MCF 10A (cell line): ENCODE results near the gene KIF23. TPM values are rescaled to one million over a fixed set of nuclear protein-coding genes. Genes with fewer than 3 reads are reported as not detected.
A peak's percentile ranks its signal among the peaks of the same experiment; 100 is the strongest.

Experiments used
- BruUV-seq: library from RNA; stranded (reverse); fragments of 400-500 nt; replicated peaks from 2 replicates; lab custom pipeline; 2021; lab: Mats Ljungman, UMichigan
- CTCF ChIA-PET: fragments of 300-600 bp; sonication (Branson Sonifier 250); formaldehyde crosslinking; extraction: SDS; loops from one replicate; lab custom pipeline; 2021; ENCODE audit warnings: antibody characterized with exemption, inconsistent platforms; lab: Yijun Ruan, JAX
- POLR2A ChIA-PET: fragments of 300-600, 350-650 bp; sonication (Branson Sonifier 250); formaldehyde crosslinking; extraction: SDS; loops from one replicate; lab custom pipeline; 2020; ENCODE audit warnings: antibody characterized with exemption, inconsistent platforms; lab: Yijun Ruan, JAX
- DNase-seq: peaks from one replicate; pipeline ENCODE4 v3.0.0-alpha.2; 2018; ENCODE audit not compliant: unreplicated experiment
- H3K27ac Mint-ChIP-seq: one replicate; pipeline ENCODE4 v1.8.0; 2022; ENCODE audit warnings: mild to moderate bottlenecking, low read depth, mixed read lengths; ENCODE audit not compliant: unreplicated experiment
- H3K27me3 Mint-ChIP-seq: one replicate; pipeline ENCODE4 v1.8.0; 2022; ENCODE audit warnings: mixed read lengths; ENCODE audit not compliant: insufficient read depth, unreplicated experiment
- H3K36me3 Mint-ChIP-seq: one replicate; pipeline ENCODE4 v1.8.0; 2022; ENCODE audit warnings: mild to moderate bottlenecking, moderate library complexity, mixed read lengths; ENCODE audit not compliant: insufficient read depth, unreplicated experiment
- H3K4me1 Mint-ChIP-seq: one replicate; pipeline ENCODE4 v1.8.0; 2022; ENCODE audit warnings: mixed read lengths; ENCODE audit not compliant: insufficient read depth, unreplicated experiment
- H3K4me3 Mint-ChIP-seq: one replicate; pipeline ENCODE4 v1.8.0; 2022; ENCODE audit warnings: mild to moderate bottlenecking, moderate library complexity, mixed read lengths; ENCODE audit not compliant: unreplicated experiment
- H3K9me3 Mint-ChIP-seq: one replicate; pipeline ENCODE4 v1.8.0; 2022; ENCODE audit warnings: mixed read lengths; ENCODE audit not compliant: unreplicated experiment
- intact Hi-C: fragments of 100-400 bp; cut with micrococcal nuclease; formaldehyde crosslinking; loops from 2 replicates; pipeline ENCODE4 v1.14.1; 2022
- total RNA-seq: library from RNA; stranded (reverse); gene quantifications from 2 replicates; pipeline ENCODE4 v1.2.3, GENCODE V29; 2022
- TF ChIP-seq, protein P1 (sequence below): fragments of 200-600 bp; IDR thresholded peaks from one replicate; pipeline ENCODE4 v1.8.0; 2022; ENCODE audit warnings: antibody characterized with exemption, mild to moderate bottlenecking; ENCODE audit not compliant: unreplicated experiment

The KIF23 gene
- total RNA-seq, 1 experiment from 2014 or later: 50.2 TPM

GRCh38 chr15:69415381-69415780 is 1.2 kb downstream of the KIF23 start:
- ChIA-PET CTCF (no interaction called here), POLR2A (interaction anchor here (0.7 to 5.8 kb wide), 14 partner anchors 9 to 1126 kb away, joined by 3 to 132 read pairs (median 4); partner anchors contain the start of genes GLCE, RPLP1 and TLE3)
- TF ChIP-seq, protein P1, sequence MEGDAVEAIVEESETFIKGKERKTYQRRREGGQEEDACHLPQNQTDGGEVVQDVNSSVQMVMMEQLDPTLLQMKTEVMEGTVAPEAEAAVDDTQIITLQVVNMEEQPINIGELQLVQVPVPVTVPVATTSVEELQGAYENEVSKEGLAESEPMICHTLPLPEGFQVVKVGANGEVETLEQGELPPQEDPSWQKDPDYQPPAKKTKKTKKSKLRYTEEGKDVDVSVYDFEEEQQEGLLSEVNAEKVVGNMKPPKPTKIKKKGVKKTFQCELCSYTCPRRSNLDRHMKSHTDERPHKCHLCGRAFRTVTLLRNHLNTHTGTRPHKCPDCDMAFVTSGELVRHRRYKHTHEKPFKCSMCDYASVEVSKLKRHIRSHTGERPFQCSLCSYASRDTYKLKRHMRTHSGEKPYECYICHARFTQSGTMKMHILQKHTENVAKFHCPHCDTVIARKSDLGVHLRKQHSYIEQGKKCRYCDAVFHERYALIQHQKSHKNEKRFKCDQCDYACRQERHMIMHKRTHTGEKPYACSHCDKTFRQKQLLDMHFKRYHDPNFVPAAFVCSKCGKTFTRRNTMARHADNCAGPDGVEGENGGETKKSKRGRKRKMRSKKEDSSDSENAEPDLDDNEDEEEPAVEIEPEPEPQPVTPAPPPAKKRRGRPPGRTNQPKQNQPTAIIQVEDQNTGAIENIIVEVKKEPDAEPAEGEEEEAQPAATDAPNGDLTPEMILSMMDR: no peak
- Mint-ChIP-seq H3K27me3 (no peaks in the 10 kb centered on the region), H3K36me3 (peaks cover 6% of the 10 kb centered on the region), H3K9me3 (no peaks in the 10 kb centered on the region), H3K27ac (peak overlapping the region; percentile 88), H3K4me3 (peak overlapping the region; percentile 80), H3K4me1 (peaks cover 13% of the 10 kb centered on the region)
- BruUV-seq: TSS peak; percentile 68
- no peak for DNase-seq
- intact Hi-C loops: loop anchor here (2.0 kb wide), 1 partner anchor 37 kb away; the partner anchor contains the start of gene RPLP1

DNA sequence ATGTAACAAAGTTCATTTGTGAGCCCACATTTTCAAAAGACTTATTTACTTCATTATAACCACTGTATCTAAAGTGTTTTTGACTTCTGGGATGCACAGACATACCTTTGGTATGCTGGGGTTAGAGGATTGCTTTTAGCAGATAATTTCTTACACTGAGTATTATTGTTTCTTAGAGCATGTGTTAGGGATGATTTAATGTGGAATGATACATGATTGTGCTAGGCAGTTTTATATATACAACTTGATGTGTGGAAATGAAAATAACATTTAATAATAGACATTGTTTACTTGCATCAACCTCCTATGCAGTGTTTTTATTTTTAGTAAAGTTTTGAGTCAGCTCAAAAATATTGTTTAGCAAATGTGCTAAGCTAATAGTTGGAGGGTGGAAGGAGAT is 3.4 kb downstream of the KIF23 start:
- ChIA-PET CTCF (interaction anchor here (0.8 to 1.0 kb wide), 3 partner anchors 45 to 50 kb away, joined by 3 to 4 read pairs (median 4); no protein-coding TSS in a partner anchor), POLR2A (interaction anchor here (3.8 to 5.8 kb wide), 2 partner anchors 36 to 45 kb away, joined by 32 to 132 read pairs; partner anchors contain the start of gene RPLP1)
- DNase-seq: no peak
- Mint-ChIP-seq H3K27ac (peak overlapping the region; percentile 43), H3K36me3 (peaks cover 11% of the 10 kb centered on the region), H3K4me1 (peaks cover 13% of the 10 kb centered on the region), H3K4me3 (no peak overlapping the region), H3K9me3 (no peaks in the 10 kb centered on the region), H3K27me3 (no peaks in the 10 kb centered on the region)
- intact Hi-C loops: no loop called here
- TF ChIP-seq, protein P1: no peak
- no TSS peak for BruUV-seq

GRCh38 chr15:69421498-69421897 is 7.3 kb downstream of the KIF23 start:
- ChIA-PET CTCF (no interaction called here), POLR2A (interaction anchor here (0.7 to 4.5 kb wide), 3 partner anchors 7 to 37 kb away, joined by 3 to 34 read pairs (median 4); partner anchors contain the start of genes KIF23 and RPLP1)
- Mint-ChIP-seq H3K27ac (peak overlapping the region; percentile 55), H3K9me3 (no peaks in the 10 kb centered on the region), H3K27me3 (no peaks in the 10 kb centered on the region), H3K4me3 (no peak overlapping the region), H3K36me3 (peaks cover 15% of the 10 kb centered on the region), H3K4me1 (peaks cover 23% of the 10 kb centered on the region)
- TF ChIP-seq, protein P1: no peak
- no peak for DNase-seq
- no TSS peak for BruUV-seq
- intact Hi-C loops: no loop called here

DNA sequence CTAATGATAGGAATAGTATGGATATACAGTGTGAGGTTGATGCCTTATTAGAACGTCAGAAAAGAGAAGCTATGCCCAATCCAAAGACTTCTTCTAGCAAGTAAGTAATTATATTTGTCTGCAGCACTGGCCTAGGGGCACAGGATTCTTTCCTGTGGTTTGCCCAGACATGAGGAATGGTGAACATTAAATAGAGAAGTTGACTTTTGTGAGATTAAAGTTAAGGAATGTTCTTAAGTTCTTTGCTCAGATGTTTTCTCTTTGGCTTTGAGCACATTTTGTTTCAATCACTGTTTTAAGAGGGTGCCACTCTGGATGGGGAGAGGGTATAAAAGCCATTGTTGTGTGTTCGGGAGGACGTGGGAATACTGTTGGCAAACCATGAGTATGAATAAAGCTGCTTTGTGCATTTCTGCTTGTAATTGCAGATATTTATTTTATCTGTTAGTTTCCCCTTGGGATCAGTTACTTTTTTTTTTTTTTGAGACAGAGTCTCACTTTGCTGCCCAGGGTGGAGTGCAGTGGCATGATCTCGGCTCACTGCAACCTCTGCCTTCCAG is 8.3 kb downstream of the KIF23 start:
- no TSS peak for BruUV-seq
- CTCF ChIA-PET: interaction anchor here (0.6 to 2.1 kb wide), 2 partner anchors 9 to 40 kb away, joined by 3 to 6 read pairs; no protein-coding TSS in a partner anchor

More for the DNA sequence above, 8.3 kb downstream of the KIF23 start:
- peaks cover 21% of the 10 kb centered on the region for H3K4me1 Mint-ChIP-seq
- H3K4me3 Mint-ChIP-seq: no peak overlapping the region
- H3K27me3 Mint-ChIP-seq: no peaks in the 10 kb centered on the region
- intact Hi-C loops: no loop called here
- H3K9me3 Mint-ChIP-seq: no peaks in the 10 kb centered on the region
- peak overlapping the region; percentile 55 for H3K27ac Mint-ChIP-seq
- peaks cover 18% of the 10 kb centered on the region for H3K36me3 Mint-ChIP-seq
- no peak for DNase-seq
- POLR2A ChIA-PET: interaction anchor here (1.0 to 4.5 kb wide), 4 partner anchors 8 to 40 kb away, joined by 3 to 34 read pairs (median 5); partner anchors contain the start of genes KIF23 and RPLP1
- TF ChIP-seq, protein P1: no peak
